Pulmonary artery endothelial cell (primary cell): ENCODE data around the gene NDUFS8. TPM values are rescaled to one million over a fixed set of nuclear protein-coding genes. Genes with fewer than 3 reads are reported as not detected.

Source experiments
- DNase-seq: peaks from one replicate; pipeline ENCODE4 v3.0.0-alpha.2; 2011; ENCODE audit warnings: low read depth, low spot score
- total RNA-seq: library from RNA; depleted of rRNA; stranded (reverse); fragments of >200 nt; gene quantifications from 2 replicates; pipeline ENCODE4 v1.2.3, GENCODE V29; 2014

Gene NDUFS8
- total RNA-seq, 1 donor from 2014 or later, result 116 TPM

DNA sequence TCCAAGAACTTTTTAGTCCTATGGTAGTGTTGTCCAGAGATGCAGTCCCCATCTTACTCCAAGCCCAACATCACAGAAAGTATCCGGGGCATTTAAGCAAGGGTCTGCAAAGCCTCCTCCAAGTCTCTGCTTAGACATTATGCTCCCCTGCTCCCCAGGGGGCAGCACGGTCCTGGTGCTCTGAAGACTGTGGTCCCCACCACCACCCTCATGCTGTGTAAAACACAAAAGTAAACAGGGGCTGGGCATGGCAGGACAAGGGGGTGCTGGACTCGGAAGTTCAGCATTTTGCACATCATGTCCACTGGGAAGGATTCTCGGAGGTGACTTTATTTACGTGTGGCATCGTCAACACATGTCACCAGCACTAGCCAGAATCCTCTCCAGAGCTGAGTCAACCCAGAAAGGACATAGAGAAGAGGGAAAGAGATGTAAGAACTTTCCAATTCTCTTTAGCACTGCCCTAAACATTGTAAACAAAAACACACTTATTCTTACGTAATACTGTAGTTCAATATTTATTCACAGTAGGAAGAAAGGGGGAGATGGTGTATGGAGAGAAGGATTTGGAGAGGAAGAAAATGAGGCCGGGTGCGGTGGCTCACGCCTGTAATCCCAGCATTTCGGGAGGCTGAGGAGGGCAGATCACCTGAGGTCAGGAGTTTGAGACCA lies 46.0 kb downstream of the NDUFS8 start:
- no peak for DNase-seq

- no peak for DNase-seq
Observed at GRCh38 chr11:68077617-68078582, 47.4 kb downstream of the NDUFS8 start.

DNA sequence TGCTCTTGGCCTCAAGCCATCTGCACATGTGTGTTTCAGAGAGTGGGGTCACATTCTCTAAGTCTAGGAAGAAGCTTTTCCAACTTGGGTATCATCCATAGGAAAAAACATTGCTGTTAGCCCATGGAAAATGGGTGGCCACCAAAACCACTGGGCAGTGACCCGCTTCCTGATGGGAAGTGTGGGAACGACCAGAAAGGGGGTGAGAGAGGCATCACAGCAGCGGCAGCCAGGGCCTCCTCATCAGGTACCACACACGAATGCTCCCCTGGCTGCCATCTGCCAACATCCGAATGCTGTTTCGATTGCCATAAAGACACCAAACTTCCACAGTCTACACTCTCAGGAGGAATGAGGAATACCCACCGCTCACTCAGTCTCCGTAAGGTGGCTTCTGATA lies 50.4 kb downstream of the NDUFS8 start:
- DNase-seq, result no peak

GRCh38 chr11:68081691-68082090 lies 51.2 kb downstream of the NDUFS8 start:
- no peak for DNase-seq

GRCh38 chr11:68082481-68082880 lies 52.0 kb downstream of the NDUFS8 start:
- no peak for DNase-seq

GRCh38 chr11:68083517-68083916 lies 53.0 kb downstream of the NDUFS8 start:
- no peak for DNase-seq

Other genes starting within 250 kb of the NDUFS8 start
- 14.7 and 16.0 TPM in 2 replicates for gene UNC93B1, start 26.6 kb upstream of the NDUFS8 start, total RNA-seq
- 0.74 and 1.3 TPM in 2 replicates for gene ALDH3B1, start 20.4 kb upstream of the NDUFS8 start, total RNA-seq
- gene TCIRG1, start 8.3 kb downstream of the NDUFS8 start, total RNA-seq, result 50.6 and 71.3 TPM in 2 replicates
- 9.8 and 10.8 TPM in 2 replicates for gene CHKA, start 90.7 kb downstream of the NDUFS8 start, total RNA-seq
- gene KMT5B, start 182.6 kb downstream of the NDUFS8 start, total RNA-seq, result 17.6 and 23.6 TPM in 2 replicates
- 9.7 and 11.6 TPM in 2 replicates for gene C11orf24, start 241.3 kb downstream of the NDUFS8 start, total RNA-seq